ENCODE data around the gene ANK3. TPM values are rescaled to one million over a fixed set of nuclear protein-coding genes. Genes with fewer than 3 reads are reported as not detected.

ANK3 gene
- total RNA-seq, 1 experiment from 2014 or later = 32.0 TPM

DNA sequence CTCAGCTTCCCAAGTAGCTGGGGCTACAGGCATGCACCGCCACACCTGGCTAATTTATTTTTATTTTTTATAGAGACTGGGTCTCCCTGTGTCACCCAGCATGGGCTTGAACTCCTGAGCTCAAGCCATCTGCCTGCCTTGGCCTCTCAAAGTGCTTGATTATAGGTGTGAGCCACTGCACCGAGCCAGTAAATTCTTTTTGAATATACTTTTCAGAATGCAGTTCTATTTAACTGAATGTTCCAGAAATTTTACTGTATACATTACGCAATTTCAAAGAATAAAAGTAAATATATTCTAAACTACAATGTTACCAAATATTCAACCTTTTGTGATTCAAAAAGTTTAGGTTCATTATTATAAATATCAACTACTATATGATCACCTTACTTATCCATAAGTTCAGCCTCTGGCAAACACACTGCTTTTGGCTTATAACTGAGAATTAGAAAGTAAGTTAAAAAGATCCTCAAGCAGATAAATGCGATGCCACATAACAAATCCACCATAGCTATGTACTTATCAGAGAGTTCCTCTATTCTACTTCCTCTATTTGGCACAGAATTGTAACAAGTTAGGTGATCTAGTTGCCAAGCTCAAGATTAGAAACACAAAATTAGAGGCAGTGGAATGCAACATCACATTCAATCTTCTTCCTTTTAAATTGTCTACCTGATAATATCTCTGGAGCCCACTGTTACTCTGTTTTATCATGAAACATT, 118.2 kb downstream of the ANK3 start:
- no TSS peak for BruUV-seq (replicated peaks)
- CTCF ChIA-PET = no interaction called here
- H3K9me3 ChIP-seq (ENCODE audit: insufficient read depth, low read depth) = no peaks in the 10 kb centered on the region
- no peaks in the 10 kb centered on the region for H3F3A ChIP-seq (ENCODE audit: insufficient read depth, low read depth)
- TF ChIP-seq EZH2 (IDR thresholded peaks at IDR 0.05; ENCODE audit: low read depth) = no peak
- TF ChIP-seq, protein P1, sequence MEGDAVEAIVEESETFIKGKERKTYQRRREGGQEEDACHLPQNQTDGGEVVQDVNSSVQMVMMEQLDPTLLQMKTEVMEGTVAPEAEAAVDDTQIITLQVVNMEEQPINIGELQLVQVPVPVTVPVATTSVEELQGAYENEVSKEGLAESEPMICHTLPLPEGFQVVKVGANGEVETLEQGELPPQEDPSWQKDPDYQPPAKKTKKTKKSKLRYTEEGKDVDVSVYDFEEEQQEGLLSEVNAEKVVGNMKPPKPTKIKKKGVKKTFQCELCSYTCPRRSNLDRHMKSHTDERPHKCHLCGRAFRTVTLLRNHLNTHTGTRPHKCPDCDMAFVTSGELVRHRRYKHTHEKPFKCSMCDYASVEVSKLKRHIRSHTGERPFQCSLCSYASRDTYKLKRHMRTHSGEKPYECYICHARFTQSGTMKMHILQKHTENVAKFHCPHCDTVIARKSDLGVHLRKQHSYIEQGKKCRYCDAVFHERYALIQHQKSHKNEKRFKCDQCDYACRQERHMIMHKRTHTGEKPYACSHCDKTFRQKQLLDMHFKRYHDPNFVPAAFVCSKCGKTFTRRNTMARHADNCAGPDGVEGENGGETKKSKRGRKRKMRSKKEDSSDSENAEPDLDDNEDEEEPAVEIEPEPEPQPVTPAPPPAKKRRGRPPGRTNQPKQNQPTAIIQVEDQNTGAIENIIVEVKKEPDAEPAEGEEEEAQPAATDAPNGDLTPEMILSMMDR (conservative IDR thresholded peaks at IDR 0.05) = no peak
- no peak overlapping the region for H3K4me3 ChIP-seq
- no peaks in the 10 kb centered on the region for H3K27me3 ChIP-seq (ENCODE audit: insufficient read depth, low read depth)
- H2AFZ ChIP-seq = no peak overlapping the region
- H3K36me3 ChIP-seq (ENCODE audit: low read depth) = no peaks in the 10 kb centered on the region
- no peaks in the 10 kb centered on the region for H3K4me1 ChIP-seq (replicated peaks; ENCODE audit: insufficient read depth)
- H3K4me2 ChIP-seq = no peak overlapping the region
- H4K20me1 ChIP-seq (ENCODE audit: insufficient read depth) = no peaks in the 10 kb centered on the region
- H3K79me2 ChIP-seq (ENCODE audit: low read depth) = no peaks in the 10 kb centered on the region
- no peak overlapping the region for H3K27ac ChIP-seq
- H3K9me2 ChIP-seq (ENCODE audit: insufficient read depth) = no peaks in the 10 kb centered on the region
- POLR2A ChIA-PET (ENCODE audit: unreplicated experiment) = no interaction called here
- intact Hi-C loops (cut with micrococcal nuclease; ENCODE audit: unreplicated experiment) = no loop called here
- no peak for DNase-seq

DNA sequence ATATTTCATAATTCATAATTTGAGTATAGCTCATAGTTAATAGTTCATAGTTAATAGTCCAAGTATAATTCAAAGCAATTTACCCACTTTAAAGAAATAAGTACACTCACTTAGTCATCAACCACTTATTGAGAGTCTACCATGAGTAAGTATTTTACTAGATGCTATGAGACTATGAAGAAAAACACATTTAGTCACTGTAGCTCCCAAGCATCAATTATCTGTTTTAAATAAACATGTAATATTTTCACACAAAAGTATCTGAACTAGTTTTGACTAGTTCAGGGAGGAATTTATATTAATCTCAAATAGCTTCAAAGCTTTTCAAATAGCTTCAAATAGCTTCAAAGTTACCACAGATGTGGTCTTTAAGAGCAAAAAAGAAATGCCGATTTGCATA, 119.2 kb downstream of the ANK3 start:
- H3K4me2 ChIP-seq = no peak overlapping the region
- CTCF ChIA-PET = no interaction called here
- BruUV-seq (replicated peaks) = no TSS peak

DNA sequence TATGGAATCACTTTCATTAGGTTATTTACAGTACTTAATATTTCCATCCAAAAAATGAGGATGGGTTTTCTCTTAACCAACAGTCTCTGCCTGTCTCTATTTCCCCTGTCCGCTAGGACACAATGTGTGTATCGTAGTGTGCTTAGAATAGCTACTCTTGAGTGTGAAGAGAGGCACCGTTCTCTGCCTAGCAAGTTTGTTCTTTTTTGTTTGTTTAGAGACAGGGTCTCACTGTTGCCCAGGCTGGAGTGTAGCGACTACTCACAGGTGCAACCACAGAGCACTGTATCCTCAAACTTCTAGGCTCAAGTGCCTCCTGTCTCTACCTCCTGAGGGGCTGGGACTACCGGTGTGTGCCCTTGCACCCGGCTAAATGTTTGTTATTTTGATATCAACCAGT, 121.9 kb downstream of the ANK3 start:
- Histone ChIP-seq H2AFZ (no peak overlapping the region), H3K4me3 (no peak overlapping the region), H3K27ac (no peak overlapping the region), H3K79me2 (ENCODE audit: low read depth) (no peaks in the 10 kb centered on the region), H3F3A (ENCODE audit: insufficient read depth, low read depth) (no peaks in the 10 kb centered on the region), H3K9me3 (ENCODE audit: insufficient read depth, low read depth) (no peaks in the 10 kb centered on the region), H3K9me2 (ENCODE audit: insufficient read depth) (no peaks in the 10 kb centered on the region), H3K4me1 (replicated peaks; ENCODE audit: insufficient read depth) (no peaks in the 10 kb centered on the region), H3K27me3 (ENCODE audit: insufficient read depth, low read depth) (no peaks in the 10 kb centered on the region), H4K20me1 (ENCODE audit: insufficient read depth) (no peaks in the 10 kb centered on the region), H3K36me3 (ENCODE audit: low read depth) (no peaks in the 10 kb centered on the region), H3K4me2 (no peak overlapping the region)
- intact Hi-C loops (cut with micrococcal nuclease; ENCODE audit: unreplicated experiment) = no loop called here
- ChIA-PET POLR2A (ENCODE audit: unreplicated experiment) (no interaction called here), CTCF (no interaction called here)
- TF ChIP-seq, protein P1 (conservative IDR thresholded peaks at IDR 0.05) = no peak
- no peak for TF ChIP-seq EZH2 (IDR thresholded peaks at IDR 0.05; ENCODE audit: low read depth)
- DNase-seq = no peak
- no TSS peak for BruUV-seq (replicated peaks)

More for the DNA sequence above, 119.2 kb downstream of the ANK3 start:
- no peak overlapping the region for H2AFZ ChIP-seq
- no peaks in the 10 kb centered on the region for H3K9me2 ChIP-seq (ENCODE audit: insufficient read depth)
- H4K20me1 ChIP-seq (ENCODE audit: insufficient read depth) = no peaks in the 10 kb centered on the region
- H3K9me3 ChIP-seq (ENCODE audit: insufficient read depth, low read depth) = no peaks in the 10 kb centered on the region
- no peaks in the 10 kb centered on the region for H3K79me2 ChIP-seq (ENCODE audit: low read depth)
- POLR2A ChIA-PET (ENCODE audit: unreplicated experiment) = interaction anchor here (0.7 kb wide), 1 partner anchor 168 kb away, joined by 8 read pairs; no protein-coding TSS in a partner anchor
- intact Hi-C loops (cut with micrococcal nuclease; ENCODE audit: unreplicated experiment) = no loop called here
- H3F3A ChIP-seq (ENCODE audit: insufficient read depth, low read depth) = no peaks in the 10 kb centered on the region
- H3K27me3 ChIP-seq (ENCODE audit: insufficient read depth, low read depth) = no peaks in the 10 kb centered on the region
- DNase-seq = no peak
- H3K4me3 ChIP-seq = no peak overlapping the region
- no peaks in the 10 kb centered on the region for H3K36me3 ChIP-seq (ENCODE audit: low read depth)
- H3K27ac ChIP-seq = no peak overlapping the region
- TF ChIP-seq, protein P1 (conservative IDR thresholded peaks at IDR 0.05) = no peak
- TF ChIP-seq EZH2 (IDR thresholded peaks at IDR 0.05; ENCODE audit: low read depth) = no peak
- H3K4me1 ChIP-seq (replicated peaks; ENCODE audit: insufficient read depth) = no peaks in the 10 kb centered on the region
